HepG2 (cell line): Measurements from ENCODE around the gene KIF22. TPM values are rescaled to one million over a fixed set of nuclear protein-coding genes. Genes with fewer than 3 reads are reported as not detected.

Source experiments
- CHCHD3 ChIP-seq: sonication (generic); formaldehyde crosslinking; IDR thresholded peaks from 2 replicates; pipeline ENCODE4 v1.8.0; 2022; ENCODE audit warnings: mild to moderate bottlenecking, missing genetic modification reagents, moderate library complexity
- CHD2 ChIP-seq: IDR thresholded peaks from 2 replicates; pipeline ENCODE4 v1.6.1; 2011; ENCODE audit warnings: low read depth, low read length, improper control_type of control experiment
- ELF3 ChIP-seq: IDR thresholded peaks from 2 replicates; pipeline ENCODE4 v1.6.1; 2016; ENCODE audit warnings: missing genetic modification reagents, missing compliant biosample characterization
- HDAC1 ChIP-seq: sonication (generic); formaldehyde crosslinking; IDR thresholded peaks from 2 replicates; pipeline ENCODE4 v1.5.1; 2020; ENCODE audit warnings: mild to moderate bottlenecking, missing genetic modification reagents
- HNF4A ChIP-seq: sonication (generic); formaldehyde crosslinking; IDR thresholded peaks from 2 replicates; pipeline ENCODE4 v1.4.0; 2020; ENCODE audit warnings: missing genetic modification reagents
- KAT7 ChIP-seq: IDR thresholded peaks from 2 replicates; pipeline ENCODE4 v1.6.1; 2018; ENCODE audit warnings: borderline replicate concordance, missing compliant biosample characterization
- KMT2B ChIP-seq: IDR thresholded peaks from 2 replicates; pipeline ENCODE4 v1.6.1; 2016; ENCODE audit warnings: missing genetic modification reagents, missing compliant biosample characterization
- MAFF ChIP-seq: IDR thresholded peaks from 2 replicates; pipeline ENCODE4 v1.6.1; 2011; ENCODE audit warnings: low read depth, low read length, improper control_type of control experiment
- MIXL1 ChIP-seq: IDR thresholded peaks from 2 replicates; pipeline ENCODE4 v1.6.1; 2016
- NCOA1 ChIP-seq: sonication (generic); formaldehyde crosslinking; IDR thresholded peaks from 2 replicates; pipeline ENCODE4 v1.9.0; 2021; ENCODE audit warnings: missing genetic modification reagents
- PITX1 ChIP-seq: sonication (generic); formaldehyde crosslinking; IDR thresholded peaks from 2 replicates; pipeline ENCODE4 v1.5.1; 2020; ENCODE audit warnings: mild to moderate bottlenecking, missing genetic modification reagents
- SMYD3 ChIP-seq: sonication (generic); formaldehyde crosslinking; IDR thresholded peaks from 2 replicates; pipeline ENCODE4 v1.8.1; 2023; ENCODE audit warnings: mild to moderate bottlenecking, missing genetic modification reagents
- SPEN ChIP-seq: sonication (generic); formaldehyde crosslinking; IDR thresholded peaks from 2 replicates; pipeline ENCODE4 v1.5.1; 2020; ENCODE audit warnings: low read depth, mild to moderate bottlenecking, missing genetic modification reagents
- TGIF2 ChIP-seq: IDR thresholded peaks from 2 replicates; pipeline ENCODE4 v1.6.1; 2016; ENCODE audit warnings: control low read depth, missing compliant biosample characterization
- ZBTB20 ChIP-seq: sonication (generic); formaldehyde crosslinking; IDR thresholded peaks from 2 replicates; pipeline ENCODE4 v1.8.1; 2023; ENCODE audit warnings: missing genetic modification reagents, low read depth, mild to moderate bottlenecking, borderline replicate concordance
- ZBTB21 ChIP-seq: sonication (generic); formaldehyde crosslinking; IDR thresholded peaks from 2 replicates; pipeline ENCODE4 v1.4.0; 2020; ENCODE audit warnings: missing genetic modification reagents
- ZNF124 ChIP-seq: sonication (generic); formaldehyde crosslinking; IDR thresholded peaks from 2 replicates; pipeline ENCODE4 v1.4.0; 2020; ENCODE audit warnings: missing genetic modification reagents
- ZNF224 ChIP-seq: sonication (generic); formaldehyde crosslinking; IDR thresholded peaks from 2 replicates; pipeline ENCODE4 v1.5.0; 2020; ENCODE audit warnings: mild to moderate bottlenecking, missing genetic modification reagents
- ZNF225 ChIP-seq: sonication (generic); formaldehyde crosslinking; IDR thresholded peaks from 2 replicates; pipeline ENCODE4 v1.4.0; 2020; ENCODE audit warnings: mild to moderate bottlenecking, missing genetic modification reagents
- ZNF34 ChIP-seq: sonication (generic); formaldehyde crosslinking; IDR thresholded peaks from 2 replicates; pipeline ENCODE4 v1.4.0; 2020; ENCODE audit warnings: mild to moderate bottlenecking, missing genetic modification reagents, borderline replicate concordance
- ZNF547 ChIP-seq: sonication (generic); formaldehyde crosslinking; IDR thresholded peaks from 2 replicates; pipeline ENCODE4 v1.5.1; 2020; ENCODE audit warnings: mild to moderate bottlenecking, missing genetic modification reagents
- ZNF574 ChIP-seq: sonication (generic); formaldehyde crosslinking; IDR thresholded peaks from 2 replicates; pipeline ENCODE4 v1.4.0; 2020; ENCODE audit warnings: missing genetic modification reagents
- ZNF761 ChIP-seq: sonication (generic); formaldehyde crosslinking; conservative IDR thresholded peaks from 2 replicates; pipeline ENCODE4 v1.4.0; 2020; ENCODE audit warnings: mild to moderate bottlenecking, missing genetic modification reagents
- polyA plus RNA-seq, 8 experiments: library from polyadenylated mRNA; depleted of rRNA in 3 of 8; stranded (reverse) in 7 of 8; unstranded in 1 of 8; fragments of >200 nt; fragmentation: Illumina TruSeq in 4 of 8; extraction: Trizol in 4 of 8; gene quantifications; 2 replicates each; pipeline versions ENCODE4 v1.2.1 to v1.2.3, GENCODE V29; 2011 to 2016; ENCODE audit warnings: low read depth in 4 of 8, missing spikeins in 1 of 8, mixed read lengths in 1 of 8; ENCODE audit not compliant: insufficient read depth in 1 of 8
- total RNA-seq, 5 experiments: library from RNA; depleted of rRNA; stranded (reverse); fragments of >200 nt; fragmentation: Illumina TruSeq; extraction: Trizol; gene quantifications; 2 replicates each; pipeline ENCODE4 v1.2.3, GENCODE V29; 2016; ENCODE audit warnings: low read depth in 1 of 5
- TF ChIP-seq, protein P1 (sequence below): sonication (generic); formaldehyde crosslinking; IDR thresholded peaks from 2 replicates; pipeline ENCODE4 v1.4.0; 2020; ENCODE audit warnings: low read depth, mild to moderate bottlenecking, missing genetic modification reagents
- TF ChIP-seq, protein P2 (sequence below): sonication (generic); formaldehyde crosslinking; IDR thresholded peaks from 2 replicates; pipeline ENCODE4 v1.4.0; 2020; ENCODE audit warnings: missing genetic modification reagents

The KIF22 gene
- total and polyA plus RNA-seq, 2 of the 13 experiments (the other 11 are each of a cell fraction or from before 2014, with no cell fraction given): 95.8 to 118 TPM

DNA sequence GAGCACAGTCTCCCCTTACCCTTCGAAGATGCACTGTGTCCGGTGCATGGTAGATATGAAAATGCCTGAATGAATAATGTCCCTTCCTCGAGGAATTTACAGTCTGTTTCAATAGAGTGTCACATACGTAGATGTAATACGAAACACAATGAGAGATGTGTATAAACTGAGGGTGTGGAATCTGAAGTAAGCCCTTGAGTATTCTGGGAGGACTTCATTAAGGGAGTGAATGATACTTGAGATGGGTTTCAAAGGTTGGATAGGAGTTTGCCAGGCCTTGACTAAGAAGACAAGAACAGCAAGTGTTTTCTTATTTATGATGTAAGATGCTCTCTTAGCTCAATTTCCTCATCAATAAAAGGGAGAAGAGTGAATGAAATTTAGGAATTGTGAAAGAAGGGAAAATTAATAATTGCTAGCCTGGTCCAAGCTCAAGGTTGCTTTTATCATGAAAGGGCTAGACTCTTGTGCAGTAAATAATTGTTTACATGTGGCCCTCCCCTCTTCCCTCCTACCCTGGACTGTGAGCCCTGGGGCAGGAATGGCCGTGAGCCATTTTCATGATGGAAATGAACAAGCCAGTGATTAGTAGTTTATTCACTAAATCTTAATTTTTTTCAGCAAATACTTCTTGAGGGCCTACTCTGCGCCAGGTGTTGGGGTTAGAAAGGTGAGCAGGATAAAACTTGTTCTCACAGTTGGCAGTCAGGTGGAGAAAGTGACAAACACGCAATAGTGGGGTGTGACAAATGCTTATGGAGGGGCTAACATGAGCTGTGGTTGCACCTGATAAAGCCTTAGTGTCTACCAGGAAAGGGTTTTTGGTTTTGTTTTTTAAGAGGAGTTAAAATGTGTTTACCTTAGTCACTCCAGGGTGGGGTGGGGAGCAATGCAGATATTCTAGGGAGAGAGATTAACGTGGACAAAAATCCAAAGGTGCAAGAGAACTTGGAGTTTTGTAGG is 1.6 kb downstream of the KIF22 start (continued):
- no peak for TF ChIP-seq TGIF2
- TF ChIP-seq ZBTB20 (CRISPR knock-in tag): no peak
- TF ChIP-seq ZNF225 (CRISPR knock-in tag): no peak
- no peak for TF ChIP-seq SPEN
- TF ChIP-seq HNF4A (CRISPR knock-in tag): peak; percentile 67
- no peak for TF ChIP-seq CHCHD3
- TF ChIP-seq ZNF574: no peak
- TF ChIP-seq ZNF761 (CRISPR knock-in tag): no peak
- no peak for TF ChIP-seq CHD2
- no peak for TF ChIP-seq ZNF547 (CRISPR knock-in tag)
- peak; percentile 25; the same call in 1 of the 2 replicates for TF ChIP-seq SMYD3 (CRISPR knock-in tag)
- TF ChIP-seq NCOA1: no peak
- TF ChIP-seq ZBTB21 (CRISPR knock-in tag): no peak
- no peak for TF ChIP-seq MIXL1 (CRISPR knock-in tag)
- TF ChIP-seq ZNF224: no peak
- 0 out of 2 replicates have a peak, but pooled peaks have one; percentile 12 for TF ChIP-seq ELF3 (CRISPR knock-in tag)
- TF ChIP-seq ZNF34 (CRISPR knock-in tag): no peak
- TF ChIP-seq, protein P1, sequence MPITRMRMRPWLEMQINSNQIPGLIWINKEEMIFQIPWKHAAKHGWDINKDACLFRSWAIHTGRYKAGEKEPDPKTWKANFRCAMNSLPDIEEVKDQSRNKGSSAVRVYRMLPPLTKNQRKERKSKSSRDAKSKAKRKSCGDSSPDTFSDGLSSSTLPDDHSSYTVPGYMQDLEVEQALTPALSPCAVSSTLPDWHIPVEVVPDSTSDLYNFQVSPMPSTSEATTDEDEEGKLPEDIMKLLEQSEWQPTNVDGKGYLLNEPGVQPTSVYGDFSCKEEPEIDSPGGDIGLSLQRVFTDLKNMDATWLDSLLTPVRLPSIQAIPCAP: no peak
- no peak for TF ChIP-seq PITX1 (CRISPR knock-in tag)
- TF ChIP-seq, protein P2, sequence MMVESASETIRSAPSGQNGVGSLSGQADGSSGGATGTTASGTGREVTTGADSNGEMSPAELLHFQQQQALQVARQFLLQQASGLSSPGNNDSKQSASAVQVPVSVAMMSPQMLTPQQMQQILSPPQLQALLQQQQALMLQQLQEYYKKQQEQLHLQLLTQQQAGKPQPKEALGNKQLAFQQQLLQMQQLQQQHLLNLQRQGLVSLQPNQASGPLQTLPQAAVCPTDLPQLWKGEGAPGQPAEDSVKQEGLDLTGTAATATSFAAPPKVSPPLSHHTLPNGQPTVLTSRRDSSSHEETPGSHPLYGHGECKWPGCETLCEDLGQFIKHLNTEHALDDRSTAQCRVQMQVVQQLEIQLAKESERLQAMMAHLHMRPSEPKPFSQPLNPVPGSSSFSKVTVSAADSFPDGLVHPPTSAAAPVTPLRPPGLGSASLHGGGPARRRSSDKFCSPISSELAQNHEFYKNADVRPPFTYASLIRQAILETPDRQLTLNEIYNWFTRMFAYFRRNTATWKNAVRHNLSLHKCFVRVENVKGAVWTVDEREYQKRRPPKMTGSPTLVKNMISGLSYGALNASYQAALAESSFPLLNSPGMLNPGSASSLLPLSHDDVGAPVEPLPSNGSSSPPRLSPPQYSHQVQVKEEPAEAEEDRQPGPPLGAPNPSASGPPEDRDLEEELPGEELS (CRISPR knock-in tag): peak; percentile 87
- peak; percentile 45; the same call in 1 of the 2 replicates for TF ChIP-seq KAT7 (CRISPR knock-in tag)
- 0 out of 2 replicates have a peak, but pooled peaks have one; percentile 26 for TF ChIP-seq ZNF124 (CRISPR knock-in tag)
- no peak for TF ChIP-seq HDAC1
- TF ChIP-seq KMT2B: no peak
- no peak for TF ChIP-seq MAFF
